Measurements from ENCODE around the gene HGS.

The HGS gene

GRCh38 chr17:81700353-81701287 is 16.8 kb downstream of the HGS start:
- TF ChIP-seq CTCF (IDR thresholded peaks at IDR 0.05; ENCODE audit: low read depth, low read length, missing control alignments): no peak
- H3K4me3 ChIP-seq (ENCODE audit: low read depth, low read length): no peak overlapping the region

DNA sequence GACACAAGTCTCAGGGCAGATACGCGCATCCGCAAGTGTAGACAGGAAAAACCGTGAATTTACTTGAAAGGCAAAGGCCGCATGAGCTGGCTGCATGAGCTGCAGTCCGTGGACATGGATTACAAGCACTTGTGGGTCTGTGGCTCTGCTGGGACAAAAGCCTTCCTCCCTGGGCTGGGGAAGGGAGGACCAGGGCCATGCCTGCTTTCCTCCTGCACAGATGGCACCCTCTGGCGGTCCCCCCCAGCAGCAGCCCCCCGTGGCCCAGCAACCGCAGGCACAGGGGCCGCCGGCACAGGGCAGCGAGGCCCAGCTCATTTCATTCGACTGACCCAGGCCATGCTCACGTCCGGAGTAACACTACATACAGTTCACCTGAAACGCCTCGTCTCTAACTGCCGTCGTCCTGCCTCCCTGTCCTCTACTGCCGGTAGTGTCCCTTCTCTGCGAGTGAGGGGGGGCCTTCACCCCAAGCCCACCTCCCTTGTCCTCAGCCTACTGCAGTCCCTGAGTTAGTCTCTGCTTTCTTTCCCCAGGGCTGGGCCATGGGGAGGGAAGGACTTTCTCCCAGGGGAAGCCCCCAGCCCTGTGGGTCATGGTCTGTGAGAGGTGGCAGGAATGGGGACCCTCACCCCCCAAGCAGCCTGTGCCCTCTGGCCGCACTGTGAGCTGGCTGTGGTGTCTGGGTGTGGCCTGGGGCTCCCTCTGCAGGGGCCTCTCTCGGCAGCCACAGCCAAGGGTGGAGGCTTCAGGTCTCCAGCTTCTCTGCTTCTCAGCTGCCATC is 17.7 kb downstream of the HGS start:
- peak overlapping the region; percentile 81 for H3K4me3 ChIP-seq (ENCODE audit: low read depth, low read length)
- DNase-seq (ENCODE audit: low read depth): no peak
- TF ChIP-seq CTCF (IDR thresholded peaks at IDR 0.05; ENCODE audit: low read depth, low read length, missing control alignments): no peak

More at GRCh38 chr17:81700353-81701287, 16.8 kb downstream of the HGS start:
- DNase-seq (ENCODE audit: low read depth): no peak

GRCh38 chr17:81702934-81703746 is 19.3 kb downstream of the HGS start, which contains the start of gene MRPL12:
TSS of gene MRPL12 (plus strand) at chr17:81703367. CDS start at chr17:81703502, 135 bp downstream.
- peak within 1 kb of the TSS; percentile 81 for H3K4me3 ChIP-seq (ENCODE audit: low read depth, low read length)
- TF ChIP-seq CTCF (IDR thresholded peaks at IDR 0.05; ENCODE audit: low read depth, low read length, missing control alignments): no peak
- peak; percentile 76 for DNase-seq (ENCODE audit: low read depth)

- peak overlapping the region; percentile 81 for H3K4me3 ChIP-seq (ENCODE audit: low read depth, low read length)
- no peak for DNase-seq (ENCODE audit: low read depth)
- no peak for TF ChIP-seq CTCF (IDR thresholded peaks at IDR 0.05; ENCODE audit: low read depth, low read length, missing control alignments)
Observed at GRCh38 chr17:81703747-81704654, 20.2 kb downstream of the HGS start.

GRCh38 chr17:81705518-81706231 is 21.9 kb downstream of the HGS start:
- H3K4me3 ChIP-seq (ENCODE audit: low read depth, low read length): no peak overlapping the region
- no peak for TF ChIP-seq CTCF (IDR thresholded peaks at IDR 0.05; ENCODE audit: low read depth, low read length, missing control alignments)
- no peak for DNase-seq (ENCODE audit: low read depth)

All from GM12864 (cell line).